ENCODE results near the gene EXT2.

The EXT2 gene

DNA sequence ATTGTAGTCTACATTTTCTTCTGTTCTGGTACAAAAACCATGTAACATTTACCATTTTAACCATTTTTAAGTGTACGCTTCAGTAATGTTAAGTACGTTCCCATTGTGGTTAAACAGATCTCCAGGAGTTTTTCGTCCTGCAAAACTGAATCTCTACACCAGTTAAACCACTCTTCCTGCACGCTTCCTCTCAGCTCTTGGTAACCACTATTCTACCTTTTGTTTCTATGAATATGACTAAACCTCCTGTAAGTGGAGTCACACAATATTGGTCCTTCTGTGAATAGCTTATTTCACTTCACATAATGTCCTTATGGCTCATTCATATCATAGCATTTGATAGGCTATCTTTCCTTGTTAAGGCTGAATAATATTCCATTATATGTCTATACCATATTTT lies 7.1 kb upstream of the EXT2 start:
- no peak for DNase-seq

DNA sequence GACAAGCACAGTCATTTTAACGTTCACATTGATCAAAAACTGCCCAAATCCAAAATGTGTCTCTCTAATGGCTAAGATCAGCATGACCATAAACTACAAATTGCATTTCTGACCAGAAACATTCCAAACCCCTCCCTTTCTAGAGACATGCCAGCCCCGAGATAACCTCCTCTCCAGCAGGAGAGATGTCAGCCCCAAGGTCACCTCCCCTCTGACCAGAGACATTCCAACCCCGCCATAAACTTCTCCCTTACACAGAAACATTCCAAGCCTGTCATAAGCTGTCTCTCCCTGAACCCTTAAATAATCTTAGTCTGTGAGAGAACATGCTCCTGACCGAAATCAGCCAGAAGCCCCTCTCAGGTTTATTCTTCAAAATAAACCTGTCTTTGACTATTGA lies 6.6 kb upstream of the EXT2 start:
- no peak for DNase-seq

- DNase-seq, result no peak
These were observed 4.9 kb upstream of the EXT2 start for GRCh38 chr11:44090539-44090938.

GRCh38 chr11:44094260-44094868 lies 1.1 kb upstream of the EXT2 start:
- DNase-seq, result peak; percentile 70 to 91

DNA sequence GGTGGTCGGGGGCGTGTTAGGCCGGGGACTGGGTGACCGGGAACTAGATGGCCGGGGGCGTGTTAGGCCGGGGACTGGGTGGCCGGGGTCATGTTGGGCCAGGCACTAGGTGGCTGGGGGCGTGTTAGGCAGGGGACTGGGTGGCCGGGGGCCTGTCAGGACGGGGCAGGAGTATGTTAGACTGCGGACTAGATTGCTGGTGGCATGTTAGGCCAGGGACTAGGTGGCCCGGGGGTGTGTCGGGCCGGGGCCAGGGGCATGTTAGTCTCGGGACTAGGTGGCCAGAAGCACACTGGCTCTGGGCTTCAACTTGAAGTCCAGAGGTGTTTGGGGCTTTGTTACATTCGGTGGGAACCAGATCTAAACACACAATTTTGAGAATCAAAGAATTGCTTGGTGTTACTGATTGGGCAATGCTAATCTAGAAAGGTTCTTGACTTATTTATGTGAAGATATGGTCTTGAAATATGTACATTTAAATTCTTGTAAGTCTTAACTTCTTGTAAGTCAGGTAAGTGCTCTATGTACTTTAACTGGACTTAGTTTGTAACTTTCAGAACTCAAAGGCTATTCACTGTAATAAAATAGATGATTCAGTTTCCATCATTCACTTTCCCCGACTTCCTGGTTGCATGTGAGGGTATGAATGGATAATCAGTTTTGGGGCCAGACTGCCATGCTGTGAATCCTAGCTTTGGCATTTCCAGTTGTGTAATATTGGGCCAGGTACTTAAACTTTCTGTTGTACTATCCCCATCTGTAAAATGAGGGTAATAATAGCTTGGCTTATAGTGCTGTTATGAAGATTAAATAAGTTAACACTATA lies 1.1 kb downstream of the EXT2 start:
- no peak for DNase-seq

DNA sequence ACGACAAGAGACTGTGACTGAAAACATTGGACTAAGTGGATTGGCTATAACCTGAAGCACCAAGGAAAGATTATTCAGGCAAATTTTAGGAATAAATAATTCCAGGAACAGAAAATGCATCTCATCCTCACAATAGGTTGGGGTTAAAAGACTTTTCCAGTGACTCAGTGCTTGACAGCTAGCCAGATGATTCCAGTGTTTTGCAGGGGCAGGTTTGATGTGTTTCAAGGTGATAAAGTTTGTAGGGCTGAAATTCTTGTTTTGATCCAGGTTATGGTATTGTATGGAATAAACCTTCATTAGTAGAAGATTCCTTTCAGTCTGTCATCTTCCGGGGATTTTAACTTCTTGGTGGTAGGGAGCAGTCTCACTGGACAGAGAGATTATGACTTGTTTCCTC lies 2.3 kb downstream of the EXT2 start:
- DNase-seq, result no peak

DNA sequence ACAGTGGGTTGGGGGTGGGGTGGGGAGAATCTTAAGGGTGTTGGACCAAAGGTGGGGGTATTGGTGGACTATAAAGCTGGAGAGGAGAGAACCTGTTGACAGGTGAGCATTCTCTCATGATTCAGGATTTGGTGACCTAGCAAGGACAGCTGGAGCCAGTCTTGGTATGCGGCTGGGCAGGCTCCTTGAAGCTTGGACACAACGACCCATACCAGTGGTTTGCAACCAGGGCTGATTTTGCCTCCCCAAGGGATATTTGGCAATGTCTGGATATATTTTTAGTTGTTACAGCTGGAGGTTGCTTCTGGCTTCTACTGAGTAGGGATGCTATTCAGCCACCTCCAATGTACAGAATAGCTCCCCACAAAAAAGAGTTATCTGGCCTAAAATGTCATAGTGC lies 5.6 kb downstream of the EXT2 start:
- no peak for DNase-seq

DNA sequence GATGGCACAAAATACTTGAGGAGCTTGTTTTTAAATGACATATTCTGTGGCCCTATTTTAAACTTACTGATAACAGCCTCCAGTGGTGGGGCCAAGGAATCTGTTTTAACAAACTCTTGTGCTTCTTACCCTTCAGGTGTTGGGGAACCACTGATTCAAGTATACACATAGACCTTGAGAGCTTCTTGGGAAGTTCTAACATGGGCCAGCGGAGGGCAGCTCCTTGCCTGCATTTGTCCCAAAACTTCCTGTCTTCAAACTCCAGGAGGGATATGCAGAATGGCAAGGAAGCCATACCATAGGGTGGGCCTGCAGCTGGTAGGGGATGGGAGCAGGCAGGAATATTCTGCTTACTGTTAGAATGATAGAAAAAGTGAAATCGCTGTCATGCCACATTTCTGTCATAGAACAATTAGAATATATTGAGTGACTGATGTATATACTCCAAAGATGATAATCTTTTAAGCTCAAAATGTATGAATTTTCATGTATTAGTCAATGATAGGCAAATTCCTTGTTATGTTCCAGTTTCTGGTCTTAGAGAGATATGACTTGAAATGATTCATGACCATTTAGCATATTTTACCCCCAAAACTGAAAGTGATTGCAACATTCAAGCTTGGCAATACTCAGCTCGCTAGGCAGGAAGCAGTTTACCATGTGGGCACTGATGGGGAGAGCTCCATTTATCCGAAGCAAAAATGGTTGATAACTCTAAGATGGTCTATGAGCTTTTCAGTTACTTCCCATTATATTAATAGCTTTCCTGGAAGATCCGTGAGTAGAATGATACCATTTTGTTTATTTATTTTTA lies 9.2 kb downstream of the EXT2 start:
- DNase-seq, result no peak

DNA sequence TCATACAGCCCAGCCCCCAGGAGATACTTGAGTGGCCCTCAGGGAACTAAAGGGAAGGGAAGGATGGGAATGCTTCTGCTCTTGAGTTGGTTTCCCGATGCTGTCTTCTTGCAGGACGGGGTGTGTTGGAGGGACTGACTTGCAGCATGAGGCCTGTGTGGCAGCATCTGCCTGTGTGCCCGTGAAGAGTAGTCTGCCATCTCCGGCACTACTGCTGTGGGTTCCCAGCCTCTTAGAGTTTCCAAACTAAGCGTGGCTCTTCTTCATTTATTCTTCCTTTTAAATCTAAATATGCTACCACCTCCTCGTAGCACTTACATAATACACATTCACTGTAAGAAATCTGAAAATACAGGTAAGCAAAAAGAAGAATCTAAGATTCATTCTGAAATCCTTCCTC lies 12.8 kb downstream of the EXT2 start:
- no peak for DNase-seq

DNA sequence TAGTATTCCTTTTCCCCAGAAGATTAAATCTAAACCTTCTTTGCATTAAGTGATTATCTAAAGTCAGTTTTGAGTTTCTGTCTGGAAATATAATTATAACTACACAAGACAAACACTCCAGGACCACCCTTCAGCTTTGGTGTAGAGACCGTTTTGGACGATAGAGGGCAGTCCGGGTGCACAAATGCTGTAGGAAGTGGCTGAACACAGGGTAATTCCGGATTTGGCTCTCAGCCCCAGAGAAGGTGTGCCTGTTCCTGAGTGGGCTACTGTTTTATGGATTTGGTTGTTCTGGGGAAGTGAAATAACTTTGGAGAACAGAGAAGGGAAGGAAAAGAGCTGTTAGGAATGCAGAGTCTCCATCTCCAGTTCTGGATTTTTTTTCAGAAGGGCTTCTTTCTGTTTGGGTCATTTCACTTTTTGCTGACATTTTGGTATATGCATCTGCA lies 14.8 kb downstream of the EXT2 start:
- DNase-seq, result peak; percentile 47 to 69

- peak; percentile 69 to 86 for DNase-seq
These were observed 16.8 kb downstream of the EXT2 start for GRCh38 chr11:44112091-44112821.

- DNase-seq, result no peak
These were observed 17.5 kb downstream of the EXT2 start for GRCh38 chr11:44113018-44113417.

- no peak for DNase-seq
These were observed 18.1 kb downstream of the EXT2 start for GRCh38 chr11:44113572-44113971.

DNA sequence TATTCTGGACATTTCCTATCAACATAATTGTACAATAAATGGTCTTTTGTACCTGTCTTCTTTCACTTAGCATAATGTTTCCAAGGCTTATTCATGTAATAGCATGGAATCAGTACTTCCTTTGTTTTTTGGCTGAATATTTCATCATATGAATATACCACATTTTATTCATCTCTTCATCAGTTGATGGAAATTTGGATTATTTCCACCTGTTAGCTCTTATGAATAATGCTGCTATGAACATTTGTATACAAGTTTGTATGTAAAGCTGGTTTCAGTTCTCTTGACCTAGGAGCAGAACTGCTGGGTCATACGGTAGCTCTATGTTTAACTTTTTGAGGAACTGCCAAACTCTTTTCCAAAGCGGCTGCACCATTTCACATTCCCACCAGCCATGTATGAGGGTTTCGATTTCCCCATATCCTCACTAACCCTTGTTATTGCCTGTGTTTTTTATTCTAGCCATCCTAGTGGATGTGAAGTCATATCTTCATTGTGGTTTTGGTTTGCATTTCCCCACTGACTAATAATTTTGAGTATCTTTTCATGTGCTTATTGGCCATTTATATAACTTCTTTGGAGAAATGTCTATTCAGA lies 20.9 kb downstream of the EXT2 start:
- no peak for DNase-seq

- peak in 1 of 2 experiments; percentile 14 for DNase-seq
These were observed 24.7 kb downstream of the EXT2 start for GRCh38 chr11:44120169-44120568.

DNA sequence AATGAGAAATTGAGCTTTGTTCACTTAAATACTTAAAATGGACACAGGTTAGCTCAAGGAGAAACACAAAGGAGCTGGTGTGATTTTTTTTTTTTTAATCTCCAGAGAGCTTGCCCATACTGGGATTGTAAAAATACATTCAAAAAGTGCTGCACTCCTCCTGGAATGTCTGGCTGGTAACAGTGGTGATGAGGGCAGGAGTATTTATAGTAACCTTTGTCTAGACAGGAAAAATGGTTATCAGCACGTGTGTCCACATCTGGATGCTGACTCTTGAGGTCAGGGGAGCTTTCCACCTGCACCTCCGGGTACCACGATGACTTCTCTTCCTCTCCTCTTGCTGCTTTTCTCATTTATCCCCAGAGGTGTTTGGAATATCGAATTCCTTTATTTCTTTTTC lies 30.1 kb downstream of the EXT2 start:
- no peak for DNase-seq

GRCh38 chr11:44126304-44126703 lies 30.8 kb downstream of the EXT2 start:
- no peak for DNase-seq

DNA sequence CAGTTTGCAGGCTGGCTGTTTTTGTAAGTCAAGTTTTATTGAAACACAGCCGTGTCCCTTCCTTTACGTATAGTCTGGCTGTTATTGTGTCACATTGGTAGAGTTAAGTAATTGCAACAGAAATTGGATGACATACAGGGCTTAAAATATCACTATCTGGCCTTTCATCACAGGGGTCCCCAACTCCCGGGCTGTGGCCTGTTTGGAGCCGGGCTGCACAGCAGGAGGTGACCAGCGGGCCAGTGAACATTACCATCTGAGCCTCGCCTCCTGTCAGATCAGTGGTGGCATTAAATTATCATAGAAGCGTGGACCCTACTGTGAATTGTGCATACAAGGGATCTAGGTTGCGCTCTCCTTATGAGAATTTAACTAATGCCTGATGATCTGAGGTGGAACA lies 31.7 kb downstream of the EXT2 start:
- DNase-seq, result no peak

DNA sequence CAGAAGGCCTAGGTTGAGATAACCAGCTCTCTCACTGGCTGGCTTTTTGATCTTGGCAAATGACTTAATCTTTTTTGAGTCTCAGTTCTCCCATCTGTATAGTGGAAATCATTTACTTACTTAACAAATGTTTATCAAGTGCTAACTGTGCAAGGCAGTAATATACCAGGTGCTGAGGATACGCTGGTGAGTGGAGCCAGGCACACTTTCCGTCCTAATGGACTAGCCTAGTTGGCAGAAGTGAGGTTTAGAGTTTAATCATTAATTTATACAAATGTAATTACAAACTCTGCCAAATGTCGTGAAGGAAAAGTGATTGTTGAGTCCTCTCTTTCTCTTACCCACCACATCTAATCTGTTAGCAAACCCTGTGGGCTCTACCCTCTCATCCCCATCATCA lies 33.3 kb downstream of the EXT2 start:
- DNase-seq, result no peak

GRCh38 chr11:44130751-44131150 lies 35.3 kb downstream of the EXT2 start:
- DNase-seq, result peak in 1 of 2 experiments; percentile 20

GRCh38 chr11:44133335-44133946 lies 38.0 kb downstream of the EXT2 start:
- peak; percentile 43 to 57 for DNase-seq

DNA sequence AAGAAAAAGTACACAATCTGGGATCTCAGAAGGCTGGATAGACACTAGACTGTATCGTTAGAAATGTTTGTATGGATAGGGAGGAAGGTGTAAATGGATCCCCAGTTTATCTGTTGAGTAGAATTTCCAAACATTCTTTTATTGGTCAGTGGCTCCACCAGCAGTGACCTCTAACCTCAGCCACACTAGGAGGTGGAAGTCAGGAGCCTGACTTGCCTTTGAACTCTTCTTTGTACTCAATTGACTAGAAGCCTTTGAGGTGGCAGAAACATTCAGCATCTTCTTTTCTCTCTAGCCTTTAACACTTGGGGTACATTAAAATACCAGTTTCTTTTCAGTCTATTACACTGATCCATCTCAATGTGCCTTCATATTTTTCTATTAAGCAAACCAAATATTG lies 39.1 kb downstream of the EXT2 start:
- DNase-seq, result no peak

Measured in NCI-H446 (cell line).